HG02970 (cell line): ENCODE data around the gene LRRC27.
"Not testable (repeated sequence)": the region's sequence is repeated elsewhere in the genome, so short reads cannot be mapped to it uniquely, and the experiment has no call there.

ENCODE experiments used
- ATAC-seq: cut with Tn5 transposase; IDR thresholded peaks from one replicate; pipeline ENCODE4 v1.9.1; 2021; ENCODE audit warnings: mild to moderate bottlenecking, moderate library complexity, moderate number of reproducible peaks; ENCODE audit not compliant: unreplicated experiment, low FRiP score

Gene LRRC27

DNA sequence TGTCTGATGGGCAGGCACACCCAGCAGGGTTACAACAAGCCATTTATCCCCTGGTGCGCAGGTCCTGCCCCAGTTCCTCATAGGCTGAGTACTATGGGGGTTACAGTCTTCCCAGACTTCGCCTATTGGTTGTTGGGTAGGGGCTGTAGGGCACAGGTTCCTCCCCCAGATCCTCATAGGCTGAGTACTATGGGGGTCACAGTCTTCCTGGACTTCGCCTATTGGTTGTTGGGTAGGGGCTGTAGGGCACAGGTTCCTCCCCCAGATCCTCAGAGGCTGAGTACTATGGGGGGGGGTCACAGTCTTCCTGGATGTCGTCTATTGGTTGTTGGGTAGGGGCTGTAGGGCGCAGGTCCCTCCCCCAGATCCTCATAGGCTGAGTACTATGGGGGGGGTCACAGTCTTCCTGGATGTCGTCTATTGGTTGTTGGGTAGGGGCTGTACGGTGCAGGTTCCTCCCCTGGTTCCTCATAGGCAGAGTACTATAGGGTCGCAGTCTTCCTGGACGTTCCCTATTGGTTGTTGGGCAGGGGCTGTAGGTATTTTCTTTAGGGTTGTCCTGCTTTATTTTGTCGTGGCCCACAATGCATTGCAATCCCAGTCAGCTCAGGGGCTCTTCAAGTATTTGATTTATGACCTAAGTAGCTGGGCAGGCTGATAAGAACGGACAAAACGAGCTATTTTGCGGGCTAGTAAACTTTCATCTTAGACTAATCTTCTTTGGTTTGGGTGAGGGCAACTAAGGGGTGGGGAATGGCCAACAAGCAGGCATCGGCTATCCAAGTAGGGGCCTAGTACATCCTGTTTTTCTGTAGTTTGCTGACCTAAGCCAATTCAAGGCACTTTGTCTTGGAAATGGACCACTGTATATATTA is 3.4 kb downstream of the LRRC27 start:
- no peak for ATAC-seq

DNA sequence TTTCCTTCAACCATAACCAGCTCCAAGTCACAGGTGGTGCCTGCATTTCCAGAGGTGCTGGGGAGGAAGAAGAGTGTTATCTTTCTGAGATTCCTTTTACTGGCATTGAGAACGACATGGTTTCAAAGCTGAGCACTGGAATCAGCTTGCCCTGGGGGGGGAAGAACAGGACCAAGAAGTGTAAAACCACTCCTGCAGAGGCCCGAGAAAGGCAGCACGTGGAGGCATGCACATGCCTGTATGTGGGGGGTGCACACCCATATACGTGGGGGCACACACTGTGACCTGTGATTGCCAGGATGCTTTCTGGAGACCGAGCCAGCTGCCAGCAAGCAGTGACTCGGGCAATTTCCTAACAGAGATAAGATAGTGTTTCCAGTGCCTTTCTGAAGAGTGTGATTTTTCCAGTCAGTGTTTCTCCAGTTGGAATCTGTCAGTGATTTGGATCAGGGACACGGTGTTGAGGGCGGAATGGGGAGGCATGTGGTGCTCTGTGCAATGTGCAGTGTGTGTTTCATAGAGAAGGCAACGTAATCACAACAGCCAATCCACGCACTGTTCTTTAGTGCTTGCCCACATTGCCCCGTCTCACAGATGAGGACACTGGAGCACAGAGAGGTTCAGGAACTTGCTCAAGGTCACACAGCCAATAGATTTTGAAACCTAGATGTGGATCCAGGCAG is 4.2 kb downstream of the LRRC27 start:
- ATAC-seq: no peak

DNA sequence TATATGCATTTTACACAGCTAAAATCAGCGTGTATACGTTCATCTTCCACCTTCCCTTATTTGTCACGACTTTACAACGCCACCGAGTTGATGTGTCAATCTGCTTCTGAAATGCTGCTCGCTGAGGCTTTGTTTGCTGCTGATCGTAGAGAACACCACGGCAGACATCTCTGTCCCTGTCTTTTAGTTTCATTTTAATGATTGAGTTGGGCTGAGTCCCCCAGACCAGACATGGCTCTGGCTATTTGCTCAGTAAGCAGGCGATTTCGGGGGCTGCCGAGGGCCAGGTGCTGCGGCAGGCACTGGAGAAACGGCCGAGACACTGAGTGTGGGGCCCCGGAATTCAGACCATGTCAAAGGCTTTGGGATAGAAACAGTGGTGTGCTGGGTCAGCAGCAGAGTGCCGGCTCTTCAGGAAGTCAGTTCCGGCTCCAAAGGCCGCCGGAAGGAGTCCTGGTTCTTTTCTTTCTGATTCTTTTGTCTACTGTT is 5.0 kb downstream of the LRRC27 start:
- ATAC-seq: no peak

DNA sequence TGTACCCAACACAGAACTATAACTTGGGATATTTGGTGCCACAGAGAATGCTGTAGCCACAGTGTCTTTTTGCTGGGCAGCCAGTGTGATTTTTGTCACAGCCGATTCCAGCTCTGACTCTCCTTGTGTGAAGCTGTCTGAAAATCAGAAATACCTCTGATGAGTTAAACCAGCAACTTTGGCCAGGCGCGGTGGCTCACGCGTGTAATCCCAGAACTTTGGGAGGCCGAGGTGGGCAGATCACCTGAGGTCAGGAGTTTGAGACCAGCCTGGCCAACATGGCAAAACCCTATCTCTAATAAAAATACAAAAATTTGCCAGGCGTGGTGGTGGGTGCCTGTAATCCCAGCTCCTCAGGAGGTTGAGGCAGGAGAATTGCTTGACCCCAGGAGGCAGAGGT is 5.9 kb downstream of the LRRC27 start:
- not testable (repeated sequence) for ATAC-seq

DNA sequence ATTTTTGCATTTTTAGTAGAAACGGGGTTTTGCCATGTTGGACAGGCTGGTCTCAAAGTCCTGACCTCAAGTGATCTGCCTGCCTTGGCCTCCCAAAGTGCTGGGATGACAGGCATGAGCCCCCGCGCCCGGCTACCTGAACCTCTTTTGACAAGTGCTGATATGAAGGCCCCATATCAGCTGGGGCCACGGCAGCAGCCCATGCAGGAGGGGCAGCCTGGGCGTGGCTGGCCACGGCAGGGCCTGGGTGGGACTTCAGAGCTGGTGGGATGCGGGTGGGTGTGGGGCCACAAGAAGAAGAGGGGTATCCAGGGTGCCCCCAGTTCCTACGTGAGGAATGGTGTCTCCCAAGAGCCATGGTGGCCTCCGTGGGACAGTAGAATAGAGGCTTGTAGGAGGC is 6.9 kb downstream of the LRRC27 start:
- no peak for ATAC-seq

DNA sequence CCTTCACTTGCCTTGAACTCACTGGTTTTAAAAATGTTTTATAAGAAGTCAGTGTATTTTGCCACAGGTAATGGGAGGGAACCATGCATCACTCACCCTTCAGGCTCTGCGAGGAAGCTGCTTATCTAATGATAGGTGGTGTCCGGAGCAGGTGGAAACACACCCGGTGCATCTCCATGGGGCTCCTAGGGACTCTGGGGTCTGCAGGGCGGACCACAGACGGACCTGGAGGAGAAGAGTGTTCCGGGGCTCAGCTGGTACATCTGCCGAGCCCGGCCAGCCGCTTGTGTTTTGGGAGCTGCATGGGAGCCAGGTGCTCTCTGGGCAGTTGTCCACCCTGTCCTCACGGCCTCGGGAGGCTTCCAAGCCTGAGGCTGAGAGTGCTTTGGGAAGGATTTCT is 7.3 kb downstream of the LRRC27 start:
- no peak for ATAC-seq

DNA sequence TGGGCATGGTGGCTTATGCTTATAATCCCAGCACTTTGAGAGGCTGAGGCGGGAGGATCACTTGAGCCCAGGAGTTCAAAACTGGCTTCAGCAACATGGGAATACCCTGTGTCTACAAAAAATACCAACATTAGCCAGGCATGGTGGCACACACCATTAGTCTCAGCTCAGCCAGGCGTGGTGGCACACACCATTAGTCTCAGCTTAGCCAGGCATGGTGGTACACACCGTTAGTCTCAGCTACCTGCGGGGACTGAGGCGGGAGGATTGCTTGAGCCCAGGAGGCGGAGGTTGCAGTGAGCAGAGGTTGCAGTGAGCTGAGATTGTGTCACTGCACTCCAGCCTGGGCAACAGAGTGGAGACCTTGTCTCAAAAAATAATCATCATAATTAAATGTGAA is 9.0 kb downstream of the LRRC27 start:
- ATAC-seq: no peak

DNA sequence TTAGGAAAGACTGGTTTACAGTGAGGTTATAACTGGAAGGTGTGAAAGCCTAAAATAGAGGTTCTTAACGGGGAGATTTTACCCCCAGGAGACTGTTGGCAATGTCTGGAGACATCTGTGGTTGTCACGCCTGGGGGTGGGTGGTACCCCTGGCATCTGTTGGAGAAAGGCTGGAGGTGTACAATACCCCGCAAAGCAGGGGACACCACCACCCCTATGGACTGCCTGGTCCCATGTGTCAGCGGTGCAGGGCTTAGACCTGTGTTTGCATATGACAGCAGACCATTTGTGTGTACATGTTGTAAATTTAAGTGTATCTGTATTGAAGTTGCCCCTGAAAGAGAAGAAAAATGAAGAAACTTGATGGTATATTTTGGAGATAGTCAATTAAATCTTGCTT is 9.8 kb downstream of the LRRC27 start:
- no peak for ATAC-seq

DNA sequence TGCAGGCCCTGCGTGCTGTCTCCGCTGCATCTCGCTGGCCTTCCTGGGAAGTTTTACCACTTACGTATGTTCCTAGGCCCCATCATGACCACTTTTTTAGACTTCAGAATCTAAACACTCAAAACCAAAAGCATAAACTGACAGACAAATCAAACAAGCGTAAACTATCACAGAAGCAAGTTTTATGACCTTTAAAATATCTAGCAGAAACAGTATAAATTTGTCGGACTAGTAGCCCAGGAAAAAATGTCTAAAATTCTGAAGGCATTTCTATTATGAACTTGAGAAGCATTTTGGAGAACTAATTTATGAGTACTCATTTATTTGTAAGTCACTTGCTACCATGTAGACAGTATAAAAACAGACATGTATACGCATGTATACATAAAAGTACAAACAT is 10.6 kb downstream of the LRRC27 start:
- no peak for ATAC-seq

DNA sequence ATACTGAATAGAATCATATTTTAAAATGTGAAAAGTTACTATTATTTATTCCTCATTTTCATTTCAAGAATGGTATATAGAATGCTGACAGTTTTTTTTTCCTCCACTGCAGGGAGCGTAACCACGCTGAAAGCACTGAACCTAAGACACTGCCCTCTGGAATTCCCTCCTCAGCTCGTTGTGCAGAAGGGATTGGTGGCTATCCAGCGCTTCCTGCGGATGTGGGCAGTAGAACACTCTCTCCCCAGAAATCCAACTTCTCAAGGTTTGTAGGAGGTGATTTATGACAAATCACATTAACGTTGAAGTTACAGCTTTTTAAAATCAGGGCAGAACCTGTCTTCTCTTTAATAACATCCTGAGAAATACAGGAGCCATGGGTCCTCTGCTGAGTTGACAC is 12.4 kb downstream of the LRRC27 start:
- no peak for ATAC-seq

DNA sequence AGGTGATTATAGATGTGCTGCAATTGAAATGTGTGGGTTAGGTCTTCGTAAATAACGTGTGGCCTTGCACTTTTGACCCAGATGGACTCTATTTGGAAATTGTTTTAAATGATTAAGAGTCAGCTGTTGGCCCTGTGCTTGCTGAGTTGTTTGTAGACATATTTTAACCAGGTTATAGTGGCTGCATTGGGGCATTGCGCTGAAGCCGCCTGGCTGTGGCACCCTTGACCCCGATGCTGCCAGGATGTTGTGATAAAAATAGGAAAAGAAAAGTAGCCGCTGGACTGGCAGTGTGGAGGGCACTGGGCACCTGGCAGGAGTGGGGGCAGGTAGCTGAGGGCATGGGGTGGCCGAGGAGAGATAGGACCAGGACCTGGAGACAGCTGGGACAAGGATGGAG is 13.4 kb downstream of the LRRC27 start:
- no peak for ATAC-seq

DNA sequence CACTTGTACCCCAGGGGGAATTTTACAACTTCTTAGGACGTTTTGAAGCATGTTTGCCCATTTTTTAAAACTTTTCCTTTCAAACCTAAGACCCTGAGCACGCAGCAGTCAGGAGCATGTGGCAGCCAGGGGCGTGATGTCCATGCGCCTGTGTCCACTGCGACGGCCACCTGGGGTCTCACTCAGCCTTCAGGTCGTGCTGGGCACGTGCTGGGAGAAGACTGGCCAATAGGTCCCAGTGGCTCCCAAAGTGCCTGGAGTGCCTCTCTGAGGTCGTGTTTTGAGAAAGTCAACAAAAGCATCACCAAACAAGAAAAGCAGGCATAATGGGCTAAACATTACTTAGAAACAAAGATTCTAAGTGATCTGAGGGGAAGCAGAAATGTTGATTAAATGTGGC is 14.8 kb downstream of the LRRC27 start:
- ATAC-seq: no peak

DNA sequence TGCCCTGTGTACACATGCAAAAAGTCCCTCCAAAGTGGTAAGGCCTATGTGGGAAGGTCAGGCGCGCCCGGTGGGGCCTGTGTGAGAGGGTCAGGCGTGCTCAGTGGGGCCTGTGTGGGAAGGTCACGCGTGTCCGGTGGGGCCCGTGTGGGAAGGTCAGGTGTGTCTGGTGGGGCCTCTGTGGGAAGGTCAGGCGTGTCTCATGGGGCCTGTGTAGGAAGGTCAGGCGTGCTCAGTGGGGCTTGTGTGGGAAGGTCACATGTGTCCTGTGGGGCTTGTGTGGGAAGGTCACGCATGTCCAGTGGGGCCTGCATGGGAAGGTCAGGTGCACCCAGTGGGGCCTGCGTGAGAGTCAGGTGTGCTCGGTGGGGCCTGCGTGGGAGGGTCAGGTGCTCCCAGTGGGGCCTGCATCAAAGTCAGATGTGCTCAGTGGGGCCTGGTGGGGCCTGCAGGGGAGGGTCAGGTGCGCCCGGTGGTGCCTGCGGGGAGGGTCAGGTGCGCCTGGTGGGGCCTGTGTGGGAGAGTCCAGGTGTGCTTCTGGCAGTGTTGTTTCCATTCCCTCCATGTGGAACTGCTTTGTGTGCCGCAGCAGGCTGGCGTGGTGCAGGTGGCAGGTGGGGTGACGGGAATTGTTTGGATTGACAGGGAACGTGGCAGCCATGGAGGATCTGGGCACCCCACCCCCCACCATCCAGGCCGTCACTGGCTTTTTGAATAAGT is 15.4 kb downstream of the LRRC27 start:
- ATAC-seq: no peak

DNA sequence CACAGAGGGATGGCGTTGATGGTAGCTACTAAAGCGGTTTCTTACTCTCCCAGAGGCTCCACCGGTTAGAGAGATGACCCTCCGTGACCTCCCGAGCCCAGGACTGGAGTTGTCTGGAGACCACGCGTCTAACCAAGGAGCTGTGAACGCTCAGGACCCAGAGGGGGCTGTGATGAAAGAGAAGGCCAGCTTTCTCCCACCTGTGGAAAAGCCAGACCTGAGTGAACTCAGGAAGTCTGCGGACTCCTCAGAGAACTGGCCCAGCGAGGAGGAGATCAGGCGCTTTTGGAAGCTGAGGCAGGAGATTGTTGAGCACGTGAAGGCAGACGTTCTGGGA is 15.9 kb downstream of the LRRC27 start:
- ATAC-seq: no peak

DNA sequence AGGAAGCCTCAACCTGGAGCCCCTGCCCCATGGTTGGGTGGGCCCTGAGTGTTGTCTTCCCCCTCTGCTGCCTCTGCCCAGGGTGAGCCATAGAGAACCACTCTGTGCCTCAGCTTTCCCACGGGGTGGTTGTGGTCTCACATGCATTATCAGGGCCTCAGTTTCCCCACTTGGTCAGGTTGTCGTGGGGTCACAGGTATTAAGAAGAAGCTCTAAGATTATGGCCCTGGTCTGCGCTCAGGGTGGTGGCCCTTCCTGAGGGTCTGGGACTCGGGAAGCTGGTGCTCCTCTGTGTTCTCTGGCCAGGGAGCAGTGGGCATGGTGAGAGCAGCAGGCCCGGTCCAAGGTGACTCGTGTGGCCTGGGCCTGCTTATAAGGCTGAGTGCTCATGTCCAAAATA is 17.8 kb downstream of the LRRC27 start:
- no peak for ATAC-seq

DNA sequence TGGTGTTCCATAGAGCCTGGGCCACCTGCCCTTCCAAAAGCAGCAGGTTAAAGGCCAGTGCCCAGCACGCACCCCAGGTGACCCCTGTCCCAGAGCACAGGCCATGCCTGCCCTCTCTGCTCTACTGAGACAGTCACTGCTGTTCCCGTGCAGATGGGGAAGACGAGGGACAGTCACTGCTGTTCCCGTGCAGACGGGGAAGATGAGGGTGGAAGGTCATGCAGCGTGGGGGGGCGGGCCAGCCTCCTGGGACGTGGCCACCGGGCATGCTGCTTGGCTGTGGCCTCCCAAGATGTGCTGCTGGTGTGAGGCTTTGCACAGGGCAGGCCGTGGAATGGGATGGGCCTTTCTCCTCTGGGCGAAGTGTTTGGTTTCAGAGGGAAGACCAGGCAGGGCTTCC is 18.4 kb downstream of the LRRC27 start:
- no peak for ATAC-seq

DNA sequence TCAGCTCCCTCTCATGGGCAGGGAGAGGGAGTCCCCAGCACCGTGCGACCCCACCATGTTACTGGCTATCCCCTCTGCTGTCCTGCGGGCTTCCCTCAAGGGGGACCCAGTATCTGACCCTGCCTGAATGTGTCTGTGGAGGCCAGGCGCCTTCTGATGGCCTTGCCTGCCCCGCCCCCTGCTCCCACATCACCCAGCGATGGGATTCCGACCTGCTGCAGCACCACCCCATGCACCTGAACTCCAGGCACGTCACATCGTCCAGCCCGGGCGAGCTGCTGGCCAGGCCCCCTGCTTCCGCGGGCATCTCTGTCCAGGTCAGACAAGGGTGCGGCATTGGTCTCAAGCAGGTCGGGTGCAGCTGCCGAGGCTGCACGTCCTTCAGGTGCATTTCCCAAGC is 19.0 kb downstream of the LRRC27 start:
- no peak for ATAC-seq

DNA sequence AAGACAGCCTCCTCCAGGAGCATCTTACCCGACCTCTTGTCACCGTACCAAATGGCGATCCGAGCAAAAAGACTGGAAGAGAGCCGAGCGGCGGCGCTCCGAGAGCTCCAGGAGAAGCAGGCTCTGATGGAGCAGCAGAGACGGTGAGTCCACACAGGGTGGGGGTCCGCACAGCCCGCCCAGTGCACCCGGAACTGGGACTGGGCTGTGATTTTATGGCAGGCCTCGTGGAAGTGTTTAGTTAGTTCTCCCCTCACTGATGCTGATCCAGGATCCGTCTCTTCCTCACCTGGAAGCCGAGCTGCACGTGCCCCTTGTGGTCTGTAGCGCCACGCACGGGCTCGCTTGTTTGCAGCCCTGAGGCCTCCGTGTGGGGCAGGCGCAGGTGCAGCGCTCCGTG is 19.6 kb downstream of the LRRC27 start:
- ATAC-seq: no peak

DNA sequence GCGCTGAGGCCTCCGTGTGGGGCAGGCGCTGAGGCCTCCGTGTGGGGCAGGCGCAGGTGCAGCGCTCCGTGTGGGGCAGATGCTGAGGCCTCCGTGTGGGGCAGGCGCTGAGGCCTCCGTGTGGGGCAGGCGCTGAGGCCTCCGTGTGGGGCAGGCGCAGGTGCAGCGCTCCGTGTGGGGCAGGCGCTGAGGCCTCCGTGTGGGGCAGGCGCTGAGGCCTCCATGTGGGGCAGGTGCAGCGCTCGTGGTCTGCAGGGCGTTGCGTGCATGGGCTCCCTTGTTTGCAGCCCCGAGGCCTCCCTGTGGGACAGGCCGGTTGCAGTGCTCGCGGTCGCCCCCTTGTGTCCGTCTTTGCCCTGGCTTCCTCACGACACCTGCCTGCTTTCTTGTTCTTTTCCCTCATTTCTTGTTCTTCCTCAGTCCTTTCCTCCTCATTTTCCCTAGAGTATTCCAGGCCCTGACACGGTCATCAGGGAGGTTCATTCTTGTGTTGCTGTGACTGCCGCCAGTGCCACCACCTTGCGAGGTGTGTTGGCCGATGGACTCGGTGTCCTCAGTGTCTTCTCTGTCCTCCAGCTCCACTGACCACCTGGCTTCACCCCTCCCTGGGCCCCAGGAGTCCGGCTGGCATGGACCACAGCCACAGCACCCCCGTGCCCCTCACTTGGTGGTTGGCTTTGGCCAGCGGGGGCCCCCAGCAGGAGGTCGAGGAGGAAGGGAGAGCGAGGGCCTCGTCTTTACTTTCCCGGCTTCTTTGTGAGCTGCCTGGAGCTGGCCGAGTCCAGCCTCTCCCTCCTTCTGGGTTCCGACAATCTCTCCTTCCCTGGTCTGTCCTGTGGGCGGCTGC is 20.7 kb downstream of the LRRC27 start:
- not testable (repeated sequence) for ATAC-seq
